Esophagus squamous epithelium (tissue), 4 donors: ENCODE data around the gene STK11.

Experiments
- CTCF ChIP-seq, 6 experiments: fragments of 450-650 bp in 4 of 6; fragments of 200-600 bp in 2 of 6; sonication (generic) in 2 of 6; IDR thresholded peaks; one replicate each; pipeline ENCODE4 v1.5.1; 2016 to 2019; ENCODE audit warnings: antibody characterized with exemption in 6 of 6, mild to moderate bottlenecking in 4 of 6, moderate library complexity in 4 of 6
- POLR2A ChIP-seq, 4 donors: fragments of 450-650 bp; IDR thresholded peaks; one replicate each; pipeline ENCODE4 v1.6.1; 2017; ENCODE audit warnings: antibody characterized with exemption in 4 of 4, mild to moderate bottlenecking in 4 of 4, moderate library complexity in 3 of 4

GRCh38 chr19:1266916-1267476, 61.4 kb downstream of the STK11 start:
- TF ChIP-seq CTCF (IDR thresholded peaks at IDR 0.05), result peak; percentile 93 to 100 (median 99)
- no peak for TF ChIP-seq POLR2A (IDR thresholded peaks at IDR 0.05)
